ENCODE results near the gene PLK1.
"Not testable (repeated sequence)": the region's sequence is repeated elsewhere in the genome, so short reads cannot be mapped to it uniquely, and the experiment has no call there.

The PLK1 gene

DNA sequence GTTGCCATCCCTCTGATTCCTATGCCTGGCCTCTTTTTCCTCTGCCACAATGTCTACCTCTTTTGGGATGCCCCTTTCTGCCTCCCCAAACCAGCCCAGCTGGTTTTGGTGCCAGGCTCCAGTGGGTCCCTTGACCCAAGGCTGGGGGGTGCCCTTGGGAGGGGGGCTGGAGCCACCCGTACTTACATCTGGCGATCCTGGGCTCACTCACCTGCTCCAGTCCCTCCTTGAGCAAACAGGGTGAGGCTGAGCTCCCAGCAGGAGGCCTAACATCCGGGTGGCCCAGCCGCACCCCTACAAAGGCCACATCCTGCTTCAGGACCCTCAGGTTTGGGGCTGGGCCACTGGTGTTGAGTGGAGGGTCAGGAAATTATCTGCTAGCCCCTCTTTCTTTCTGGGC, 33.1 kb downstream of the PLK1 start:
- DNase-seq, result no peak

DNA sequence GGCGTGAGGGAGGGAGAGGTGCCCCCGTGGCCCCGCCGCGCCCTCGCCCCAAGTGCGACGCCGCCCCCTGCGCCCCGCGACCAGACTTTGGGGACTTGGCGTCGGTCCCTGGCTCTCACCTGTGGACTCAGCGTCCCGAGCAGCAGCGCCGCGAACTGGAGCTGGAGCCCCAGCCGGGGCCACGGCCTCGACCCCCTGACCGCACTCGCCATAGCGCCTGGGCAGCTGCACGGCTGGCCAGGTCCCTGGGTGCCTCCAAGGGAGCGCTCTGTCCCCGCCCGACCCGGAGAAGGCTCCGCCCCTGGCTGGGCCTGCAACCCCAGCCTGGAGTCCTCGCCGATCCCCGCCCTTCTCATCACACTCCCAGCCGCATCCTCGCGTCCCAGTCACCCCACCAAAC, 34.3 kb downstream of the PLK1 start, which contains the start of gene ERN2:
TSS of gene ERN2 (minus strand) at position 247 of the 400 bp plus-strand sequence. CDS start at position 212, 35 bp downstream.
- DNase-seq, result no peak

DNA sequence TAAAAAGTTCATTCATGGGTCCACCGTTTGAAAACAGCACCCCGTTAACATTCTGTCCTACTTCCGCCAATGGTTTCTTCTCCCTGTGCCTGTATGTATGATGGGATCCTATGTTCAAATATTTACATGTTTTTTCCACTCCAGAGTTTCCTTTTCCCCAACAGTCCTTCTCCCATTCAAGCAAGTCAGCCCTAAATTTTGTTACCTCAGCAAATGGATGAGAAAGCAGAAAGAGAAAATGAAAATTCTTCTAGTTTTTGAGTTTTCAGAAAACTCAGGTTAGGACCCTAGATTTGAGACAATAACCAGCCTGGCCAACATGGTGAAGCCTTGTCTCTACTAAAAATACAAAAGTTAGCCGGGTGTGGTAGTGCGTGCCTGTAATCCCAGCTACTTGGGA, 37.8 kb downstream of the PLK1 start:
- no peak for DNase-seq

DNA sequence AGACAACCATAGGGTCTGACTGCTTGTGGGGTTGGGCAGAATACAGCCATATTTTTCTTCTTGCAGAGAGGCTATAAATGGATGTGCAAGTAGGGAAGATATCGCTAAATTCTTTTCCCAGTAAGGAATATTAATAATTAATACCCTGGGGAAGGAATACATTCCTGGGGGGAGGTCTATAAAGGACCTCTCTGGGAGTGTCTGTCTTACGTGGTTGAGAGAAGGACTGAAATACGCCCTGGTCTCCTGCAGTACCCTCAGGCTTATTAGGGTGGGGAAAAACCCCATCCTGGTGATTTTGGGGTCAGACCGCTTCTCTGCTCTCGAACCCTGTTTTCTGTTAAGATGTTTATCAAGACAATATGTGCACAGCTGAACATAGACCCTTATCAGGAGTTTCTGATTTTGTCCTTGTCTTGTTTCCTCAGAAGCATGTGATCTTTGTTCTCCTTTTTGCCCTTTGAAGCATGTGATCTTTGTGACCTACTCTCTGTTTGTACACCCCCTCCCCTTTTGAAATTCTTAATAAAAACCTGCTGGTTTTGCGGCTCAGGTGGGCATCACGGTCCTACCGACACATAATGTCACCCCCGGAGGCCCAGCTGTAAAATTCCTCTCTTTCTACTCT, 44.0 kb downstream of the PLK1 start:
- DNase-seq, result not testable (repeated sequence)

DNA sequence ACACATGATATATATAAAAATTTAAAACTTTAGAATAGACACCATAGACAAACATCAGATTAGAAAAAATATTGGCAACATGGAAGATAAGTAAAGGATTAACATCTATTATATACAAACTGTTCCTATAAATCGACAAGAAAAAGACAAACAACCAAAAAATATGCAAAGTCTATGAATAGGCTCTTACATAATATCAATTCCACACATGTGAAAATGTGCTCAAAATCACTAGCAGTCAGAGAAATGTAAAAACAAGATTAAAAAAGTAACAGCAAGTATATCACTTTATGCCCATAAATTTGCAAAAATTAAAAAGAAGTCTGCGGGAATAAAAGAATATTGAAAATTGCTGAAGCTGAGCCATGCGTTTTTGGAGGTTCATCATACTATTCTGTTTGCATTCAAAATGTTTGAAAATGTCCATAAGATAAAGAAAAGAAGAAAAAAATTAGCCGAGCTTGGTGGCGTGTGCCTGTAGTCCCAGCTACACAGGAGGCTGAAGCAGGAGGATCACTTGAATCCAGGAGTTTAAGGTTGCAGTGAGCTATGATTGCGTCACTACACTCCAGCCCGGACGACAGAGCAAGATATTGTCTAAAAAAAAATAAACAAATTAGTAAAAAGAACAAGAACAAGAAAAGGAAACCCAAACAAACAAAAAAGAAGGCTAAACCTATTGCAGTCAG, 45.6 kb downstream of the PLK1 start:
- no peak for DNase-seq

DNA sequence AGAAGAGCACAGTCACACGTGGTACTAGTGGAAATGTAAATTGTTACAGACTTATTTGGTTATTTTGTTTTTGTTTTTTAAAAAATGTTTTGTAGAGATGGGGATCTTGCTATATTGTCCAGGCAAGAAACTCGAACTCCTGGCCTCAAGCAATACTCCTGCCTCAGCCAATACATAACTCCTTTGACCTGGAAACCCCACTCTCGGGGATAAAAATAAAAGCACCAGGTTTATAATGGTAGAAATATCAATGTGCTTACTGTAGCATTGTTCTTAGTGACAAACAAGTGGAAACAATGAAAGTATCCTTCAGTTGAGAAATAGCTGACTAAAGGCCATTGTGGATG, 46.1 kb downstream of the PLK1 start:
- DNase-seq, result no peak

DNA sequence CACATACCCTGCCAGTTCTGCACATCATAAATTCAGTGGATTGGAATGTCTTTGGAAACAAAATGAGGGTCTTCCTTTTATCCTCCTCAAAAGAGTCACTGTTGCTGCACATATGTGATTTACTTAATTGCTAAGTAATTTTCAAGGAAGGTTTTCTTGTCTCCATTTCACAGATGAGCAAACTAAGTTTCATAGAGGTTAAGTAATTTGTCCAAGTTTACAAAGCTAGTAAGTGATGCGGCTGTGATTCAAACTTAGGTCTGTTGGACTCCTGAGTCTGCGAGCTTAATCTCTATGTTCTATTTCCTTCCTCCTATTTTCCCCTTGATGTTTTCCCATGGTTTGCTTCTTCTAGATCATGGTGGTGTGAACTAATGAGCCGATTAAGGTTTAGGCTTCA, 48.0 kb downstream of the PLK1 start:
- no peak for DNase-seq

DNA sequence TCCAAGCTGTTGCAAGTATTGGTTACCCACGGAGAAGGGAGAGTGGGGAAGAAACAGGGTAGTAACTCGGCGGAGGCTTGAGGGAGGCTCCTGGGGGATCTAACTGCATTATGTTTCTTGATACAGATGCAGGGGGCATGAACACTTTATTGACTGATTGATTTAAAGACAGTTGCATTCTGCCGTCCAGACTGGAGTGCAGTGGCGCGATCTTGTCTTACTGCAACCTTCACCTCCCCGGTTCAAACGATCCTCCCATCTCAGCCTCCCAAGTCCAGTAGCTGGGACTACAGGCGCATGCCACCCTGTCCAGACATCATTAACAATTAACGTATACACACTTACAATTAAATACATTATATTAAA, 49.4 kb downstream of the PLK1 start:
- no peak for DNase-seq

DNA sequence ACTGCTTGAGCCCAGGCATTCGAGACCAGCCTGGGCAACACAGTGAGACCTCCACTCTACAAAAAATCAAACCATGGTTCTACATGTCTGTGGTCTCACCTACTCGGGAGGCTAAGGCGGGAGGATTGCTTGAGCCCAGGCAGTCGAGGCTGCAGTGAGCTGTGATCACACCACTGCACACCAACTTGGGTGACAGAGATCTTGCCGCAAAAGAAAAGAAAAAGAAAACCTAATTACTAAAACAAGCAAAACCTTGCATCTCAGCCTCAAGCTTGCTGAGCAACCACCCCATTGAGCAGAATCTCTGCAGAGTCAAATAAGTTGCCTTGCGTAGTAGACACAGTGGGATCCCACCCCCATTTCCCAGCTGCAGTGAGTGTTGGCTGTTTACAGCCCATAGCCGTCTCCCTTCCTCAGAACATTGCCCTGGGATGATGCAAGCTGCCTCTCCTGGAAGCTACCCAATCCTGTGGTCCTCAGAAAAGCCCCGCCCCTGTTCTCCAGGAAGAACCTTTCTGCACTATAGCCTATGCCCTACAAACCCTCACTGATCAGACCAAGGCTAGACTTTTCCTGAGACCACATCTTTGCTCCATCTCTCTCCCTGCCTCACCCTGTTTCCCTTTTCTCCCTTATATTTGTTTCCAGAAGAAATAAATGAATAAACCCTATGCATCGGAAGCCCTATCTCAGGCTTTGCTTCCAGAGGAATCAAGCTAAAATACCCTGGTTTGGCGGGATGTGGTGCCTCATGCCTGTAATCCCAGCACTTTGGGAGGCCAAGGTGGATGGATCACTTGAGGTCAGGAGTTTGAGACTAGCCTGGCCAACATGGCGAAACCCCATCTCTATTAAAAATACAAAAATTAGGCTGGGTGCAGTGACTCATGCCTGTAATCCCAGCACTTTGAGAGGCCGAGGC, 51.1 kb downstream of the PLK1 start:
- peak; percentile 60 for DNase-seq

DNA sequence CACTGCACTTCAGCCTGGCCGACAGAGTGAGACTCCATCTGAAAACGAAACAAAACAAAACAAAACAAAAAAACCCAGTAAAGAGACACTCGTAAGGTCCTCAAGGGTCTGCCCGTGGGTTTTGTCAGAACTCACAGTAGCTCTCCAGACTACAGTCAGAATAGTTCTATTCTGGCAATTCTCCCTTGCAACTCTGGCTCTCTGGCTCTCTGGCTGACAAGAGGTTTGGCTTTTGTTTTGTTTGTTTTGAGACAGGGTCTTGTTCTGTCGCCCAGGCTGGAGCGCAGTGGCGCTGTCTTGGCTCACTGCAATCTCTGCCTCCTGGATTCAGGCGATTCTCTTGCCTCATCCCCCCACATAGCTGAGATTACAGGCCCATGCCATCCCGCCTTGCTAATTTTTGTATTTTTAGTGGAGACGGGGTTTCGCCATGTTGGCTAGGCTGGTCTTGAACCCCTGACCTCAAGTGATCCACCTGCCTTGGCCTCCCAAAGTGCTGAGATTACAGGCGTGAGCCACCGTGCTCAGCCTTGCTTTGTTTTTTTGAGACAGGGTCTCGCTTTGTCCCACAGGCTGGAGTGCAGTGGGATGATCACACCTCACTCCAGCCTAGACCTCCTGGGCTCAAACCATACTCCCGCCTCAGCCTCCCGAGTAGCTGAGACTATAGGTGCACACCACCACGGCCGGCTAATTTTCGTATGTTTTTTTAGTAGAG, 55.6 kb downstream of the PLK1 start:
- DNase-seq, result no peak

DNA sequence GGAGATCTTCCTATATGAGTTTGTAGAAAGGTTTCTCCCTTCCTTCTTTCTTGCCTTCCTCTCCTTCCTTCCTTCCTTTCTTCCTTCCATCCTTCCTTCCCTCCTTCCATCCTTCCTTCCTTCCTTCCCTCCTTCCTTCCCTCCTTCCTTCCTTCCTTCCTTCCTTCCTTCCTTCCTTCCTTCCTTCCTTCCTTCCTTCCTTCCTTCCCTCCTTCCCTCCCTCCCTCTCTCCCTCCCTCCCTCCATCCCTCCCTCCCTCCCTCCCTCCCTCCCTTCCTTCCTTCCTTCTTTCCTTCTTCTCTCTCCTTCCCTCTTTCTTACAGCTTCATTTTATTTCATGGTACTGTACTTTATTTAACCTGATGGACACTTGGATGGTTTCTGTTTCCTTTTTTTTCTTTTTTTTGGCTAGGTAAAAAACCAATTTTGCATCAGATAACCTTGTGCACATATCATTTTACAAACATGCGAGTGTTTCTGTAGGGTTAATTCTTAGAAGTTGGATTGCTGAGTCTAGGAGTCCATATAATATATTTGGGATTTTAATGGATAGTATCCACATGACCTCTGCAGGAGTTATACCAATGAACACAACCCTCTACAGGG, 58.8 kb downstream of the PLK1 start:
- DNase-seq, result not testable (repeated sequence)

DNA sequence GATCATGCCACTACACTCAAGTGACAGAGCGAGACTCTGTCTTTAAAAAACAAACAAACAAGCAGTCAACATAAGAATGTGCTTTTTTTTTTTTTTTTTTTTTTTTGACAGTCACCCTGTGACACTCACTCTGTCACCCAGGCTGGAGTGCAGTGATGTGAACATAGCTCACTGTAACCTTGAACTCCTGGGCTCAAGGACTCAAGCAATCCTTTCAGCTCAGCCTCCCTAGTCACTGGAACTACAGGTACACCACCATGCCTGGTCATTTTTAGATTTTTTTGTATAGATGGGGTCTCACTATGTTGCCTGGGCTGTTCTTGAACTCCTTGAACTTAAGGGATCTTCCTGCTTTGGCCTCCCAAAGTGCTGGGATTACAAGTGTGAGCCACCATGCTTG, 60.8 kb downstream of the PLK1 start:
- DNase-seq, result peak; percentile 15

Measured in islet precursor cell (in vitro differentiated cells).